Fibroblast of the aortic adventitia (primary cell): Measurements from ENCODE around the gene SCNN1A. TPM values are rescaled to one million over a fixed set of nuclear protein-coding genes. Genes with fewer than 3 reads are reported as not detected.

ENCODE experiments used
- DNase-seq: peaks from one replicate; pipeline ENCODE4 v3.0.0-alpha.2; 2010; ENCODE audit warnings: low read depth
- H3K4me3 ChIP-seq: 2 replicates; pipeline ENCODE4 v1.5.1; 2011; ENCODE audit warnings: low read depth, mild to moderate bottlenecking, control low read depth, low read length, moderate library complexity
- total RNA-seq: library from RNA; depleted of rRNA; stranded (reverse); fragments of >200 nt; gene quantifications from 2 replicates; pipeline ENCODE4 v1.2.3, GENCODE V29; 2012; ENCODE audit warnings: low replicate concordance
- TF ChIP-seq, protein P1 (sequence below): IDR thresholded peaks from 2 replicates; pipeline ENCODE4 v1.5.1; 2011; ENCODE audit warnings: mild to moderate bottlenecking, low read length, control low read depth, inconsistent platforms; ENCODE audit not compliant: insufficient read depth

SCNN1A gene
- total RNA-seq, 1 donor: under 0.01 TPM

- TF ChIP-seq, protein P1, sequence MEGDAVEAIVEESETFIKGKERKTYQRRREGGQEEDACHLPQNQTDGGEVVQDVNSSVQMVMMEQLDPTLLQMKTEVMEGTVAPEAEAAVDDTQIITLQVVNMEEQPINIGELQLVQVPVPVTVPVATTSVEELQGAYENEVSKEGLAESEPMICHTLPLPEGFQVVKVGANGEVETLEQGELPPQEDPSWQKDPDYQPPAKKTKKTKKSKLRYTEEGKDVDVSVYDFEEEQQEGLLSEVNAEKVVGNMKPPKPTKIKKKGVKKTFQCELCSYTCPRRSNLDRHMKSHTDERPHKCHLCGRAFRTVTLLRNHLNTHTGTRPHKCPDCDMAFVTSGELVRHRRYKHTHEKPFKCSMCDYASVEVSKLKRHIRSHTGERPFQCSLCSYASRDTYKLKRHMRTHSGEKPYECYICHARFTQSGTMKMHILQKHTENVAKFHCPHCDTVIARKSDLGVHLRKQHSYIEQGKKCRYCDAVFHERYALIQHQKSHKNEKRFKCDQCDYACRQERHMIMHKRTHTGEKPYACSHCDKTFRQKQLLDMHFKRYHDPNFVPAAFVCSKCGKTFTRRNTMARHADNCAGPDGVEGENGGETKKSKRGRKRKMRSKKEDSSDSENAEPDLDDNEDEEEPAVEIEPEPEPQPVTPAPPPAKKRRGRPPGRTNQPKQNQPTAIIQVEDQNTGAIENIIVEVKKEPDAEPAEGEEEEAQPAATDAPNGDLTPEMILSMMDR: peak; percentile 50
- H3K4me3 ChIP-seq: no peak overlapping the region
- peak; percentile 68 for DNase-seq
Observed at GRCh38 chr12:6326316-6327228, 48.8 kb downstream of the SCNN1A start.

DNA sequence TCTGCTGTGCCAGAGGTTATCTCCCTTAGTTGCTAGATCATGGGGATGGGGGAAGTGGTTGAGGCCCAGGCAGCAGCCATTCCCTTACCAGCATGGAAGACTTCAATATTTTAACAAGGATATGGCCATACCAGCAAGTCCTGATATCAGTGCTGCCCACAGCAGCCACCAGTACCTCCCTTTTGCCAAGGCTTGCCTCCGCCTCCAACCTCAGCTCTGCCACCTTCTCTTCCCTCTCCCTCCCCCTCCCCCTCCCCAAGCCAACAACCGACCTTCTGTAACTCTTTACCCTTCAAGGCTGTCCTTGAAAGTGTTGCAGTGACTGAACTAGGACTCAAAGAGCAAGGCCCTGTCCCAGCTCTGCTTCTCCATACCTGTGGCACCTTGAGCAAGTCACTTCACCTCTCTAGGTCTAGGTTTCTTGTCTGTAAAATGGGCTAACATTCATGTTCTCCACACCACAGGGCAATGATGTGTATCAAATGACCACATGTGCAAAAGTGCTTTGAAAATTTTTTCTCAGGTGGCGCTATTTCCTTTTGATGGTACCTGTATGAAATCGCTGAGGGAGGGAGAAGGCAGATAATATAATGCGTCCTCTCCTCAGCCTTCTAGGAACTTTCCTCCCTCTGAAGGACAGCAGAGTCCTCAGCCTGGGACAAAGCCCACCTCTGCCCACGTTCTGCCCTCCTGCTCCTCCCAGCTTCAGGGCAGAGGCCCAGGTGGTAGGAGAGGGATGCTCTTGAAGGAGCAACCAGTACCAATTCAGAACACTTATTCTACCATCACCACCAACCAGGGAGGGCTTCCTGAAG, 50.2 kb downstream of the SCNN1A start:
- no peak overlapping the region for H3K4me3 ChIP-seq
- DNase-seq: no peak
- TF ChIP-seq, protein P1: no peak

- no peak for DNase-seq
- H3K4me3 ChIP-seq: no peak overlapping the region
- TF ChIP-seq, protein P1: no peak
Observed at GRCh38 chr12:6323995-6324711, 51.2 kb downstream of the SCNN1A start.

- TF ChIP-seq, protein P1: peak; percentile 62
- peak; percentile 97 for DNase-seq
- H3K4me3 ChIP-seq: peak overlapping the region; percentile 9
Observed at GRCh38 chr12:6323340-6323994, 51.9 kb downstream of the SCNN1A start.

DNA sequence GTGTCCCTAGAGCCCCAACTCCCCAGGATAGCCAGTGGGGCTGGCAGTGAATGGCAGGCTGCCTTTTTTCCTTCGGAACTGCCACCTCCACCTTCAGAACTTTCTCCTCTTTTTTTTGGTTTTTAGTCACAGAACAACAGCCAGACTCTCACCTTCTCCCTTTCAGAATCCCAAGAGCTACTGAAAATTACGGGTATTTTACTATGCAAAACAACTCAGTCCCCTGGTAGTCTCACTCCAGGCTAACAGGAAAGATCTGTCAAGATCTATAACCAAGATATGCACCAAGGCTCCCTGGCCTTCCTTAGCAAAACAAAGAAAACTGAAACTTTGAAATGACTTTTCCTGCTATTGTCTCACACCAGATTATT, 52.4 kb downstream of the SCNN1A start:
- DNase-seq: no peak
- TF ChIP-seq, protein P1: no peak
- no peak overlapping the region for H3K4me3 ChIP-seq

- H3K4me3 ChIP-seq: no peak overlapping the region
- TF ChIP-seq, protein P1: no peak
- DNase-seq: no peak
Observed at GRCh38 chr12:6322352-6322751, 53.0 kb downstream of the SCNN1A start.
